Osteoblast (primary cell): Measurements from ENCODE around the gene PSME4. TPM values are rescaled to one million over a fixed set of nuclear protein-coding genes. Genes with fewer than 3 reads are reported as not detected.

Experiments
- DNase-seq: peaks from one replicate; pipeline ENCODE4 v3.0.0; 2011; ENCODE audit warnings: low spot score, mixed read lengths; ENCODE audit not compliant: insufficient read length; ENCODE audit errors: missing footprints
- H2AFZ ChIP-seq: 2 replicates; pipeline ENCODE4 v1.6.0; 2011; ENCODE audit warnings: mild to moderate bottlenecking, low read length
- H3K27ac ChIP-seq: 2 replicates; pipeline ENCODE4 v1.5.1; 2011; ENCODE audit warnings: mild to moderate bottlenecking, low read depth, low read length, moderate library complexity
- H3K27me3 ChIP-seq: 2 replicates; pipeline ENCODE4 v1.6.0; 2012; ENCODE audit warnings: mild to moderate bottlenecking, control low read depth, inconsistent platforms, low read length, moderate library complexity; ENCODE audit not compliant: insufficient read depth
- H3K36me3 ChIP-seq: 2 replicates; pipeline ENCODE4 v1.5.1; 2011; ENCODE audit warnings: mild to moderate bottlenecking, low read length, control low read depth, moderate library complexity; ENCODE audit not compliant: insufficient read depth
- H3K4me1 ChIP-seq: 2 replicates; pipeline ENCODE4 v1.5.1; 2011; ENCODE audit warnings: mild to moderate bottlenecking, low read length, control low read depth, moderate library complexity; ENCODE audit not compliant: insufficient read depth
- H3K4me2 ChIP-seq: 2 replicates; pipeline ENCODE4 v1.6.0; 2011; ENCODE audit warnings: mild to moderate bottlenecking, low read length; ENCODE audit not compliant: insufficient read depth
- H3K4me3 ChIP-seq: fragments of 200-600 bp; sonication (generic); 3 replicates; pipeline ENCODE4 v1.5.1; 2012; ENCODE audit warnings: mild to moderate bottlenecking, low read length, inconsistent platforms; ENCODE audit not compliant: insufficient read depth
- H3K79me2 ChIP-seq: 2 replicates; pipeline ENCODE4 v1.6.0; 2012; ENCODE audit warnings: mild to moderate bottlenecking, low read length, control low read depth, inconsistent platforms; ENCODE audit not compliant: insufficient read depth
- H3K9me3 ChIP-seq: 2 replicates; pipeline ENCODE4 v1.5.1; 2011; ENCODE audit warnings: low read depth, low read length, control low read depth
- H4K20me1 ChIP-seq: 2 replicates; pipeline ENCODE4 v1.6.0; 2012; ENCODE audit warnings: mild to moderate bottlenecking, low read length, control low read depth; ENCODE audit not compliant: insufficient read depth
- total RNA-seq: library from RNA; depleted of rRNA; stranded (reverse); fragments of >200 nt; gene quantifications from 2 replicates; pipeline ENCODE4 v1.2.3, GENCODE V29; 2012
- TF ChIP-seq, protein P1 (sequence below): IDR thresholded peaks from 2 replicates; pipeline ENCODE4 v1.5.1; 2011; ENCODE audit warnings: mild to moderate bottlenecking, low read depth, low read length, moderate library complexity; ENCODE audit errors: extremely low read depth

The PSME4 gene
- total RNA-seq, 1 donor = 61.9 TPM

DNA sequence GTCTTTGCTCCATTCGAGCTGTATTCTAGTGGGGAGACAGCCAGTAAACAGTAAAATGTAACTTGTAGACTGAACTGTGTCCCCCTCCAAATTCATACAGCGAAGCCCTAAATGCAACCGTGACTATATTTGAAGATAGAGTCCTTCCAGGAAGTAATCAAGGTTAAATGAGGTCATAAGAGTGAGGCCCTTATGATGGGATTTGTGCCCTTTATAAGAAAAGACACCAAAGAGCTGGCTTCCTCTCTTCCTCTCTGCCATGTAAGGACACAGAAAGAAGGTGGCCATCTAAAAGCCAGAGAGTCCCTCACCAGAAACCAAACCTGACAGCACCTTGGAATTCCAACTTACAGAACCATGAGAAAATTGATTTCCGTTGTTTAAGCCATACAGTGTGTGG is 142.5 kb downstream of the PSME4 start:
- Histone ChIP-seq H3K36me3 (no peaks in the 10 kb centered on the region), H3K4me2 (no peak overlapping the region), H3K4me3 (no peak overlapping the region), H3K79me2 (no peaks in the 10 kb centered on the region), H2AFZ (no peak overlapping the region), H3K4me1 (no peaks in the 10 kb centered on the region), H4K20me1 (no peaks in the 10 kb centered on the region), H3K27me3 (no peaks in the 10 kb centered on the region), H3K27ac (no peak overlapping the region), H3K9me3 (no peaks in the 10 kb centered on the region)
- DNase-seq = no peak
- TF ChIP-seq, protein P1, sequence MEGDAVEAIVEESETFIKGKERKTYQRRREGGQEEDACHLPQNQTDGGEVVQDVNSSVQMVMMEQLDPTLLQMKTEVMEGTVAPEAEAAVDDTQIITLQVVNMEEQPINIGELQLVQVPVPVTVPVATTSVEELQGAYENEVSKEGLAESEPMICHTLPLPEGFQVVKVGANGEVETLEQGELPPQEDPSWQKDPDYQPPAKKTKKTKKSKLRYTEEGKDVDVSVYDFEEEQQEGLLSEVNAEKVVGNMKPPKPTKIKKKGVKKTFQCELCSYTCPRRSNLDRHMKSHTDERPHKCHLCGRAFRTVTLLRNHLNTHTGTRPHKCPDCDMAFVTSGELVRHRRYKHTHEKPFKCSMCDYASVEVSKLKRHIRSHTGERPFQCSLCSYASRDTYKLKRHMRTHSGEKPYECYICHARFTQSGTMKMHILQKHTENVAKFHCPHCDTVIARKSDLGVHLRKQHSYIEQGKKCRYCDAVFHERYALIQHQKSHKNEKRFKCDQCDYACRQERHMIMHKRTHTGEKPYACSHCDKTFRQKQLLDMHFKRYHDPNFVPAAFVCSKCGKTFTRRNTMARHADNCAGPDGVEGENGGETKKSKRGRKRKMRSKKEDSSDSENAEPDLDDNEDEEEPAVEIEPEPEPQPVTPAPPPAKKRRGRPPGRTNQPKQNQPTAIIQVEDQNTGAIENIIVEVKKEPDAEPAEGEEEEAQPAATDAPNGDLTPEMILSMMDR = no peak

DNA sequence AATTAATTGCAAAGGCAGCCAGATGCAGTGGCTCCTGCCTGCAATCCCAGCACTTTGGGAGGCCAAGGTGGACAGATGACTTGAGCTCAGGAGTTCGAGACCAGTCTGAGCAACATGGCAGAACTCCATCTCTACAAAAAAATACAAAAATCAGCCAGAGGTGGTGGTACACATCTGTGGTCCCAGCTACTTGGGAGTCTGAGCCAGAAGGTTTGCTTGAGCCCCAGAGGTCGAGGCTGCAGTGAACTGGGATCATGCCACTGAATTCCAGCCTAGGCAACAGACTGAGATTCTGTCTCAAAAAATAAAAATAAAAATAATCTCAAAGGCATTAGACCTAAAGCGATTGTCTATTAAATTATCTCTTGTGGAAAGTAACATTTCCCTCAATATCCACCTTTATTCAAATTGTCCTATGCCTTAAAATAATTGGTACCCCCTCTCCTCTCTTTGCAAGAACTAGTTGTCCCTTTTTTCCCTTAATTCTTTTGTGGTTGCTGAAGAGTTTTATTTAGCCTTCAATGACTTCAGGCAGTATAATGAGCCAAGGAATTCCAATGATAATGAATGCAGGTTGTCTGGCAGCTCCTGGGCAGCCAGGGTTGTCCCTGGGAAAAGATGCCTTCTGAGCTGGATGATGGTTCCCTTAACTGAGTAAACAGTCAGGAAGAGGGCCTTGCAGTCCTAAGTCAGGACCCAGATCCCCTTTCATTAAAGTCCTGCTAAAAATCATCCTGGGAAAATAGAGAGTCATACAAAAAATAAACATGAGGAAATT is 143.2 kb downstream of the PSME4 start:
- Histone ChIP-seq H3K27me3 (no peaks in the 10 kb centered on the region), H3K4me2 (no peak overlapping the region), H2AFZ (no peak overlapping the region), H3K9me3 (no peaks in the 10 kb centered on the region), H3K36me3 (no peaks in the 10 kb centered on the region), H3K4me3 (no peak overlapping the region), H3K79me2 (no peaks in the 10 kb centered on the region), H3K27ac (no peak overlapping the region), H3K4me1 (no peaks in the 10 kb centered on the region), H4K20me1 (no peaks in the 10 kb centered on the region)
- TF ChIP-seq, protein P1 = no peak
- no peak for DNase-seq

DNA sequence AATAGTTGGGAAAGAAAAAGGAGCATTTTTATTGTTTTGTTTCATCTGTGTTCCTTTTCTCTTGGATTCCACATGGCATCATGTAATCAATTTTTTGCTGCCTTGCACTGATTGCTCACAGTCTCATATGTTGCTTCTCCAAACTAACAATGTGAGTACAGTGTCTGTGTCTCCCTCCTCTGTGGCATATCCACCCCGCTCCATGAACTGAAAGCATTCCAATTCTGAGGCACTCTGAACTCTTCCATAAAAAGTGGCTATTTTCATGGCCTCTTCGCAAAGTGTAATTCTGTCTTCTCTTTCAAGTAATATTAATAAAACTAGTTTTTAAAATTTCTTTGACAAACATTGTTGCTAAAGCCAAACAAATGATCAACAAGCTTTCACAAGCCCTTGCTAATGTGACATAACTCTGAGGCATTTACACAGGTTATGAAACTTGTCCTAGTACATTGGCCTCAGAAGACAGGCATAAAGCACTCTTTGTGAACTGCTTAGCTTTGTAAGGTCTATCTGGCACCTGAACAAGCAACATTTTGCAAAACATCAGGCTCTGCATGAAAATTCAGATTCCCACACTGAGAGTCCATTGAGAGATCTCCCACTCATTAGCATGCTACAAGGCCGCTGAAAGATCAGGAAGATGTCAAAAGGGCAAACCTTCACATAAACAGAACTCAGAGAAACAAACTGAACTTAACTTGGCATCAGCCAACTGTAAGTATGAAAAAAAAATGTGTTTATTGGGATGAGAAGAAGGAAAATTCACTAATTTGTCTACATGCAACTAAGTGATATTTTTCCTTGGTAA is 144.0 kb downstream of the PSME4 start:
- Histone ChIP-seq H3K27me3 (no peaks in the 10 kb centered on the region), H2AFZ (no peak overlapping the region), H3K9me3 (no peaks in the 10 kb centered on the region), H3K4me1 (no peaks in the 10 kb centered on the region), H3K4me3 (no peak overlapping the region), H3K4me2 (no peak overlapping the region), H3K27ac (no peak overlapping the region), H4K20me1 (no peaks in the 10 kb centered on the region), H3K36me3 (no peaks in the 10 kb centered on the region), H3K79me2 (no peaks in the 10 kb centered on the region)
- no peak for DNase-seq
- TF ChIP-seq, protein P1 = no peak

DNA sequence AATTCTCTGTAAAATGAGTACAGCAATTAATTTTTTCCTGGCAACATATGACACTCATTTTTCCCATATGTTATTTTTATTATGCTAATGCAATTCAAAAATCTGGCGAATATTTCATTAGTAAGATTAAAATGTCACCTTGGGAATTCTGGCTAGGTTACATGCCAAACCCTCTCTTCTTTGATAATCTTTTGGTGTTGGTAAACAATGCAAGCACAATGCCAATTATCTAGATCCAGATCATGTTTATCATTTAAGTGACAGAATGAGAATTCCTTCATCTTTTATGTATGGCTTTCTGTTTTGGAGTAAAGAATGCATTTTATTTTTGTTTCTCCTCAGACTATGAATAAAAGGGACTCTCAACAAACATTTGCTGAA is 144.8 kb downstream of the PSME4 start:
- H3K4me2 ChIP-seq = no peak overlapping the region
- H3K36me3 ChIP-seq = no peaks in the 10 kb centered on the region
- no peak overlapping the region for H3K27ac ChIP-seq
- no peak overlapping the region for H2AFZ ChIP-seq
- no peaks in the 10 kb centered on the region for H3K27me3 ChIP-seq
- no peak overlapping the region for H3K4me3 ChIP-seq
- H3K79me2 ChIP-seq = no peaks in the 10 kb centered on the region
- DNase-seq = no peak
- no peaks in the 10 kb centered on the region for H3K4me1 ChIP-seq
- TF ChIP-seq, protein P1 = no peak
- H4K20me1 ChIP-seq = no peaks in the 10 kb centered on the region
- no peaks in the 10 kb centered on the region for H3K9me3 ChIP-seq
